ENCODE results near the gene CCDC14.
"Not testable (repeated sequence)": the region's sequence is repeated elsewhere in the genome, so short reads cannot be mapped to it uniquely, and the experiment has no call there.

CCDC14 gene, protein sequence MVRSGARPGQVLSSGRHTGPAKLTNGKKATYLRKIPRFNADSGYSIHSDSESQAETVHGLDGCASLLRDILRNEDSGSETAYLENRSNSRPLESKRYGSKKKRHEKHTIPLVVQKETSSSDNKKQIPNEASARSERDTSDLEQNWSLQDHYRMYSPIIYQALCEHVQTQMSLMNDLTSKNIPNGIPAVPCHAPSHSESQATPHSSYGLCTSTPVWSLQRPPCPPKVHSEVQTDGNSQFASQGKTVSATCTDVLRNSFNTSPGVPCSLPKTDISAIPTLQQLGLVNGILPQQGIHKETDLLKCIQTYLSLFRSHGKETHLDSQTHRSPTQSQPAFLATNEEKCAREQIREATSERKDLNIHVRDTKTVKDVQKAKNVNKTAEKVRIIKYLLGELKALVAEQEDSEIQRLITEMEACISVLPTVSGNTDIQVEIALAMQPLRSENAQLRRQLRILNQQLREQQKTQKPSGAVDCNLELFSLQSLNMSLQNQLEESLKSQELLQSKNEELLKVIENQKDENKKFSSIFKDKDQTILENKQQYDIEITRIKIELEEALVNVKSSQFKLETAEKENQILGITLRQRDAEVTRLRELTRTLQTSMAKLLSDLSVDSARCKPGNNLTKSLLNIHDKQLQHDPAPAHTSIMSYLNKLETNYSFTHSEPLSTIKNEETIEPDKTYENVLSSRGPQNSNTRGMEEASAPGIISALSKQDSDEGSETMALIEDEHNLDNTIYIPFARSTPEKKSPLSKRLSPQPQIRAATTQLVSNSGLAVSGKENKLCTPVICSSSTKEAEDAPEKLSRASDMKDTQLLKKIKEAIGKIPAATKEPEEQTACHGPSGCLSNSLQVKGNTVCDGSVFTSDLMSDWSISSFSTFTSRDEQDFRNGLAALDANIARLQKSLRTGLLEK

GRCh38 chr3:123960781-123961507 is at the start of gene CCDC14:
Gene CCDC14, minus strand, starts transcription at chr3:123961229. Its CDS starts 56 bp downstream, at chr3:123961173.
- DNase-seq: peak; percentile 29 to 74 (median 66)

DNA sequence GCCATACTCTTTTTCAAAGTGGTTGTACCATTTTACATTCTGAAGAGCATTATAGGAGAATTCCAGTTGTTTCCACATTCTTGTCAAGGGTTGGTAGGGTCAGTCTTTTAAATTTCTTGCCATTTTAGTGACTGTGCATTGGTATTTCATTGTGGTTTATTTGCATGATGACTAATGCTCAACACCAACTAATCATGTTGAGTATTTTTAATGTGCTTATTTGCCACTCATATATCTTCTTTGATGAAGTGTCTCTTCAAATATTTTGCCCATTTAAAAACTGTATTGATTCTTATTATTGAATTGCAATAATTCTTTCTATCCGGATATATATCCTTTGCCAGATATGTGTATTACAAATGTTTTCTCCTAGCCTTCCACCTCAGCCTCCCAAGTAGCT is 47.3 kb upstream of the CCDC14 start:
- not testable (repeated sequence) for DNase-seq

GRCh38 chr3:124007186-124007585 is 46.2 kb upstream of the CCDC14 start:
- DNase-seq: no peak

DNA sequence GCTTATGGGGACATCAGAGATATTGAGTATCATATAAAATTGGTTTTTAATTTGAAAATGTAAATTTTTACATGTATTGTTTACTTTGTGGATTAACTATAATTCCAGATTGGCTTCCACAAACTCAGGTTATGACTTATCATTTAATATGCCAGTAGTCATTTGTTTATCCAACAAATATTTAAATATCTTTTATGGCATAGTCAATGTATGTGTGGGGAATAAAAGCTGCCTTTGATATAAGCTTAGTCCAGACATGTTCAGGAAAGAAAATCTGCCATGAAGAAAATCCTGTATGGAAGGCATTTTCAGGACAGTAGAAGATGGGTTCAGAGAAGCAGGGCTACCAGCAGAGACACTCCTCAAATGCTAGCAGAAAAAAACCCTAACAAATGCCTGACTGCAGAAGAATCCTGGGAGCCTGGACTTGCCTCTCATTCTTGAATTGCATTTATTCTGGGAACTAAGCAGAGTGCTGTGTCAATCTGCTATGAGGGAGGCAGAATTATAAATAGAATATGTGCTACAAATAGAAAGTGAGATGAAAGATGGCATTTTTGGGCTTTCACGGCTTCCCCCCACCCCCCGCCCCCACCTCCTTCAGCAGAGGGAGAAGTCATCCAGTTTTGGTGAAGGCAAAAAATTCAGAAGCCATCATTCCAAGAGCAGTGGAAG is 41.5 kb upstream of the CCDC14 start:
- not testable (repeated sequence) for DNase-seq

DNA sequence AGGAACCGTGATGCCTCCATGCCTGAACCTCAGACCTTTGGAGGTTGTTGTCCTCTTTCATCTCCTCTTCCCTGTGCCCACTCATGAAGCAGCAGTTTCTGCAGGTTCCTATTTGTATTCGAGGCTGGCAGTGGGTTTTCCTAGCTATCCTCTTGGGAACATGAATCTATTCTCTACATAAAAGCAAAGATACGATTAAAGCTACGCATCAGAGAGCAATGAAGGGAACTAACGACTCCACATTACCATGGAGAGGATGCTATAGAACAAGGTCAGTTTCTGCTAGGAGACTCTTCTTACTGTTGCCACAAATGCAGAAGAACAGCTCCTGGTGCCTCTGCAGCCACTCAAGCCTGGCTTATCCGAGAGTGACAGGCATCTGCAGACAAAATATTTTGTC is 40.3 kb upstream of the CCDC14 start:
- not testable (repeated sequence) for DNase-seq

- DNase-seq: no peak
These were observed 36.5 kb upstream of the CCDC14 start for GRCh38 chr3:123997543-123997942.

DNA sequence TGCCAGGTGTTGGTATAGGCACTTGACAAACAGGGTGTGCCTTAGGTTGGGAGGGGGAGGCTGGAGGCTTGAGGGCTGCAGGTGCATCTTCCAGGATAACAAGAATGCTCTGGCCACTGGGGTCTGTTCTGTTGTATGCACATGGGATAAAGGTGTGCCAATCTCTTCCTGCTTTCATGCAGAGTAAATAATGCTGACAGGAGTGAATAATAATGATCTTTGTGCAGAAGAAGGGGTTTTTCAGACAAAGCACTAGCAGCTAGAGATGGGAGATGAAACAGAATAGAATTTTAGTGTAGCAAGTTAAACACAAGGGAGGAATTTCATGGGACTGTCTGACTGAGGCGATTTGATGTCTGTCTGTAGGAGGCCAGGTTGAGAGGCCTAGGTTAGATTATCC is 32.8 kb upstream of the CCDC14 start:
- DNase-seq: no peak

DNA sequence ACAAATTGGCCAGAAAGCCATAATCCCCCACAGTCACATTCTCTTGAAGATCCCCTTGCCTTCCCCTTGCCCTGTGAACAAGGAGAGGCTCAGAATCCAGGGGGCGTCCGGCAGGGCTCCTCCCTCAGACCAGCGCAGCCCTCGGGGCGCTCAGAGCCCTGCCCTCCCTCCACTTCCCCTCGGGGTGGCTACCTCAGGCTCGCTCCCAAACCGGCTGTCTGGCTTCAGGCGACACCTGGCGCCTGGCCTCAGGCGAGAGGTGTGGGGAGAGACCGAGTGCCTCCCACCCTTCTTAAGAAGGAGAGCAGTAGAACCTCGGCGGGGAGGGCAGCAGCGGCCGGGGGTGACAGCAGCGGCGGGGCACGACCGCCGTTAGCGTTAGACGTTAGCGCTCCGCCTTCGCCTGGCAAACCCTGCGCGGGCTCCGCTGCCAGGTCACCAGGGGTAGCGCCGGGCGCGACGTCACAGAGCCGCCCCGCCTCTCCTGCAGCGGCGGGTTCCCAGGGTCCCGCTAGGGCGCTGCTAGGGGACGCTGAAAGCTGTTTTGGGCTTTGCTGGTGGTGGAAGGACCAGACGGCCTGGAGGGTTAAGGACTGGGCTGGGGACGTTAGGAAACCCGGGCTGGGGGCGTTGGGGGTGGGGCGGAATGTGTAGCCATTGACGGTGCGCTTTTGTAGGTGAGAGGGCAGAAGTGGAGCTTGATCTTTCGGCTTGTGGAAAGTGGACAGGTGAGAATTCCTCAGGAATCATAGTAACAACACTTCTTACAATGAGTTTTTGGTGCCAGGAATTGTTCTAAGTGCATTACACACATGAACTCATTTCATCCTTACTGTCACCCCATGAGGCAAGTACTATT is 30.9 kb upstream of the CCDC14 start, which contains the start of gene ROPN1:
ROPN1 (minus strand) TSS at position 395 of the 859 bp plus-strand sequence. CDS start 11,643 bp downstream, outside the sequence.
- not testable (repeated sequence) for DNase-seq

DNA sequence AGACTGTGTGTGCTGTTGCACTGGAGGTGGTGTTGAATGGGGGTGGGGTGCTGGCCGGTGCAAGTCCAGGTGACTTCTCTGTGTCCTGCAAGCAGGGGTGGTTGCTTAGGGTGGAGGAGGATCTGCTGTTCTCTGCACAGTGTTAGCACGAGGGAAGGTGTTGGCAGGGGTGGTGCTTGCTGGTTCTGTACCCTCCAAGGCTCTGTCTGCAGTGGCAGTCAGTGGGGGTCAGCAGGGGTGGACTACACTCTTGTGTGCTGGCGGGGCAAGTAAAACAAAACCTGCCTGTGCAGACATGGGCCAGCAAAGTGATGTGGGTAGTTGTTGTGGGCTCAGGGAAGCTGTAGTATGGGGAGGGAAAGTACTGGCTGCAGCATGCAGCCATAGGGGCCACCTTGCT is 25.4 kb upstream of the CCDC14 start:
- no peak for DNase-seq

DNA sequence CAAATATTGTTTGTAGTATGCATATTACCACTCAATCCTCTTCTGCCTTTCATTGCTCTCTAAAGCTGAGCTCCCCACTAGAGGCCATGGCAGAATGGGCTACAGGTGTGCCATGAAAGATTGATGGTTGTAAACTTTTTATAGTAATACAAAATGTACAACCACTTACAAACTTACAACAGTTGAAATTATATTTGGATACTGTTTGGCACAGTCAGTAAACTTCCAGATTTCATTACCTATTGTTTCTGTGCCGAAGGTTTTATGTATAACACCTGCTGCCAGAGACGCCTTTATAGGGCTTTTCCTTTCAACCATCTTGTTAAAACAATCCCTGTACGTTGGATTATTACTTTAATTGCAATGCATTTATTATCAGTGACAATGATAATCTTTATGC is 23.9 kb upstream of the CCDC14 start:
- no peak for DNase-seq

DNA sequence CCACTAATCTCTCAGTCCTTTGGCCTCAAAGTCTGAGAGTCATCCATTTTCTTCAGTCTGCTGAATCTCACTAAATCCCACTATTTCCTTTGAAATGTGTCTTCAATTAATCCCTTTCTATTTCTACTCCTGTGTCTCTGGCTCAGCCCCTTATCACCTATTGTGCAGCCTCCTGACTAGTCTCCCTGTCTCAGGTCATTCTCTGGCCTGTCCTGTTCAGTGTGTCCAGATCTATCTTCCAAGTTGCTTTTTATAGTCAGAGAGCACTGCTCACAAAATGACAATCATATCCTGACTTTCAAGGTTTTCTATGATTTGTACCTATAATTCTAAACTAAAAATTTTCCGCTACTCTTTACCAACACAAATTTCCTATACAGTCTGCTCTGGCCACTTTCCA is 23.3 kb upstream of the CCDC14 start:
- DNase-seq: no peak

DNA sequence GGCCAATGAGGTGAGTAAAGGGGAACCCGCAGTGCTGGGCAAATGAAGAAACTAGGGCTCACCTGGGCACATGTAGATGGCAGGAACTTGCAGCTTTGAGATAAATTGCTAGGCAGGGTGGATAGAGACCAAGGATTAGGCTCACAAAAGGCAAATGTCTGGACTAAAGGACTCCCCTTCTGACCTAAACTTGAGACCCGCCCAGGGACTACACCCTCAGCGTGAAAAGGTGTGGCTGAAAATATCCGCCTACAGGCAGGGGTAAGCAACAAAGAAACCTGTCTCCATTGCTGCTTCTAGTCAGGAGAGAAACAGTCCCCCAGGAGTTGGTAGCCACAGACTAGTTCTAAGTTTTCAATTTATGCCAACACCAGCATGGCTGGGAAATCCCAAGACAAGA is 20.3 kb upstream of the CCDC14 start:
- DNase-seq: not testable (repeated sequence)

- no peak for DNase-seq
These were observed 19.5 kb upstream of the CCDC14 start for GRCh38 chr3:123980539-123980938.

GRCh38 chr3:123979525-123980501 is 18.8 kb upstream of the CCDC14 start:
- DNase-seq: peak in 5 of 6 experiments; percentile 1 to 28 (median 7)

DNA sequence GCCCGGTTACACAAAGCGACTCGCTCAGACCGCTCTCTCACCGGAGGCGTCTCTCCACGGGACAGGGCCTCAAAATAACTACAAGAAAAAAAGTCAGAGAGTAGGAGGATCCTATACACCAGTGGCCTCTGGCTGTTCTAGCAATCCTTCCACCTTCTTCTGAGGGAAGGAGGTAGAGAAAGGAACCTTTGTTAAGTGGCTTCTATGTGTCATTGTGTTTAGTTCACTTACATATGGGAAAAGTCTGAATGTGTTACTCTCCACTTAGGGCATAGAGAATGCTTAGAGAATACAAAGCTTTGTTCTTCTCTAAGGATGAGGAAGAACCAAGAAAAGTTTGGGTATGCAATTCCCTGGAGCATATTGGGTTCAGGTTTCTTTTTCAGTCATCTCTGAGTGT is 15.9 kb upstream of the CCDC14 start:
- not testable (repeated sequence) for DNase-seq

DNA sequence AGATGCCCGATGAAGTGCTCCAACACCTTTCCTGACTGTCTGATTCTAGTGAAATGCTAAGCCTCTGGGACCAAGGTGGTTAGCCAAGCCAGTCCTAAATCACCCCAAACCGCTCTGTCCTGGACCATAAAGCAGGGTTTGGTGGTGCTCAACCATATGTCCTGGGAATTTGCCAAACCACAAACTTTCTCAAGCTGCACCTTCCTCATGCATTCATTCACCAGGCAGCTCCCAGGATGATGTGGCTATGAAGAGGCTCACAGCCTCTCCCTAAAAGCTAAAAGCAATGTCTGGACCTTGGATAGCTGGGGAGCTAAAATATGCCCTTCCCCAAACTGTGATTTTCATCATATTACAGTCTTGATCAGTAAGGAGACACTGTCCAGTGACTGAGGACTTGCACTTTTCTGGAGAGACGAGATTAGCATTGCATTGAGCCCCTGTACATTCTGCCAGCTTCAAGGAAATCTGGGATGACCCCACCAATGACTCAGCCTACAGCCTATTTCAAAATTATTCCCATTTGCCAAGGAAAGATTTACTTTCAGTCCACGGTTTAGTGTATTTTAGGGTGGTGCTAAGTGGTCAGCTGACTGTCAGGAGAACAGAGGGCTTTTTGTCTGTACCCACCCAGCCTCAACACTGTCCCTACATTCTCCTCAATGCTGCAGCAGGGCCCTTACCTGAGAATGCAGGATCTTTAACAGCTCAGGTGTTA is 15.3 kb upstream of the CCDC14 start:
- not testable (repeated sequence) for DNase-seq

DNA sequence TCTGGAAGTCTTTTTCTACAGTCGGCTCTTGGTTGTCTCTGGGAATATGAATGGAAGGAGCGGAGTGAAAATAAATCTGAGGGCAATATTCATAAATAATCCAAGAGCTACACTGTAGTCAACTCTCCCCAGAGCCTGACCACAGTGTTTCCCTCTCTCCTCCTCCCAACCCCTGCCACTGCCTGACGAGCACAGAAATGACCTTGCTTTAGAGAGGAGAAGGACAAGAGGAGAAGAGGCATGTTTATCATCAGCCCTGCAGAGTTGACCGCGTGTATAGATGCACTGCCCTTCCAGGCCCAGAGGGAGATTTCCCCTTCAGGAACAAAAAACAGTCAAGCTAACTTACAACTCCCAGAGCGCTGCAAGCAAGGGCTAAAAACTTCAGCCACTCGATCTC is 14.0 kb upstream of the CCDC14 start:
- not testable (repeated sequence) for DNase-seq

- DNase-seq: no peak
These were observed 10.4 kb upstream of the CCDC14 start for GRCh38 chr3:123971406-123971805.

GRCh38 chr3:123967260-123967659 is 6.2 kb upstream of the CCDC14 start:
- not testable (repeated sequence) for DNase-seq

All from stimulated activated naive CD4-positive, alpha-beta T cell (primary cell).